SHP77 treated with DMSO at 0.1 percent for 48 hours (cell line): ENCODE data around the gene PPP3CA.
A peak's percentile ranks its signal among the peaks of the same experiment; 100 is the strongest.
"Not testable (repeated sequence)": the region's sequence is repeated elsewhere in the genome, so short reads cannot be mapped to it uniquely, and the experiment has no call there.

ENCODE experiments used
- DNase-seq: peaks from one replicate; lab custom pipeline; 2025; lab: John Stamatoyannopoulos, UW

The PPP3CA gene

DNA sequence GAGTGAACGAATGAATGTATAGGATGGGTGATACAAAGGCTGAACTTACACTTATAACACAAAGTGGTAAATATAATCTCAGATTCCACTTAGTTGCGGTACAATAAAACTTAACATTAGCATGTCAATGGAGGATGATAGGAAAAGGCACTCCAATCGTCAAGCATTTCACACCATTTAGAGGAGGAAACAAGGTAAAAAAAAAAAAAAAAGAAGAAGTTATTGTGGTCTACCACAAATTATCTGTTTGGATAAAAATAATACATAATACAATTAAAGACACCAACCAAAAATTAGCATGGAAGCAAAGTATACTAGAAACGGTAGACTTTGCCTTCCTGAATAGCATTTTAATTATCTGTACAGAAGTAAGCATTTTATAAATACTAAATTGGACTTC lies 205.5 kb downstream of the PPP3CA start:
- no peak for DNase-seq

DNA sequence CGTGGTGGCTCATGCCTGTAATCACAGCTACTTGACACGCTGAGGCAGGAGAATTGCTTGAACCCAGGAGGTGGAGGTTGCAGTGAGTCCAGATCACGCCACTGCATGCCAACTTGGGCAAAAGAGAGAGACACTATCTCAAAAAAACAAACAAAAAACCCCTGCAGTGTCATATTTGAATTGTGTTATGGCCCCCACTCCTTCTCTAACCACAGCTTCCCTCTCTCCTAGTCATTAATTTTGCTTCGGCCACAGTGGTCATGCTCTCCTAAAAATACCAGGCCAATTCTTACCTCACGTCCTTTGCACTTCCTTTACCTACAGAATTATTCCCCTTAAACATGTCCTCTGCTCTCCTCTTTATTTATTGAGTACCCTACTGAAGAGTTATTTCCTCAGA lies 206.1 kb downstream of the PPP3CA start:
- no peak for DNase-seq

DNA sequence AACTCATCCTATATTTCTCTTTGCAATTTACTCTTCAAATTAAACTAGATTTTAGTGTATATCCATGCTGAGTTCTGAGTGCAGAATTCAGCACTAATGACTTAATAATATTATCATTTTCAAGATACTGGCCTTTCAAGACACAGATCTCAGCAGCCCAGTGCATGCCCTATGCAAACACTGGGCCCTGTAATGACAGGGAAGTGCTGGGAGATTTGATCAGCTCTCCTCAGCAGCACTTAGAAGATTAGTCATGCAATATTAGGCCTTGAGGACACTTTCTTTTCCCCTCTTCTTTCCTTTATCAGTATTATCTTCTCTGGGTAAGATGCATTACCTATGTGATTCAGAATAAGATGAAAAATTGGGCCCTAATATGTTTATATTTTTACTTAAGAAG lies 207.1 kb downstream of the PPP3CA start:
- DNase-seq, result no peak

DNA sequence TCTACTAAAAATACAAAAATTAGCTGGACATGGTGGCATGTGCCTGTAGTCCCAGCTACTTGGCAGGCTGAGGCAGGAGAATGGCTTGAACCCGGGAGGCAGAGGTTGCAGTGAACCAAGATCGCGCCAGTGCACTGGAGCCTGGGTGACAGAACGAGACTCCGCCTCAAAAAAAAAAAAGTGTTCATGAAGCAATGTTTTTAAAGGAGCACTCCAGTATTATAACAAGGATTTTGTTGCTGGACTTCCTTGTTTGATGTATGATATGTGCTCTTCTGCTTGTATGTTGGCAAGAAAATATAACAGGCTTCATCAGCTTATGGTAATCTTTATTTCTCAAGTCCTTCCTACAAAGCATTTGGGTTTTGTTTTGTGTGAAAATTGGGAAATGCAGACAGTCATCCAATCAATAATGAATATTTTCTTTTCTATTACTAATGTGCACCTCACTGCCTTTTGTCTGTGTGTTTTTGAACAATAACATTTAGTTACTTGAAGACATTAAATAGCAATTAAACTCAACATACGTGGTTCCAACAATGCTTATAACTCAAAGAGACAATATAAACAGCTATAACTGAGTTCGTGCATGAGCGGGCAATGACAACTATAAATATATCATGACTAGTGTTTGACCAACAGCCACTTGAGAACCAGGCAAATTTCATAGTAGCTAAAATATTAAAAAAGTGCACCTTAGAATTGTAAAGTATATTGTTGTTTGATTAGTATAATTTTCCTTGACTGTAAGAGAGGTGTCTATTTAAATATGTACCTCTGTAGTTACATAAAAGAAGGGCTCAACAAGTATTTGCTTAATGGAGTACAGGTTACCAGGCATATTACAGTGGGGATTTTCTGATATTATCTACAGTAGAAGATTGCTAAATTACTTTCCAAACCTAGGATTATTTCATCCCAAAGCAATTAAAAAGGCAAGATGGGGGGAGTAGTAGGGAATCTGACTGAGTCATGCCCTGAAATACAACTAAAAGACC lies 210.7 kb downstream of the PPP3CA start:
- DNase-seq, result peak; percentile 38

DNA sequence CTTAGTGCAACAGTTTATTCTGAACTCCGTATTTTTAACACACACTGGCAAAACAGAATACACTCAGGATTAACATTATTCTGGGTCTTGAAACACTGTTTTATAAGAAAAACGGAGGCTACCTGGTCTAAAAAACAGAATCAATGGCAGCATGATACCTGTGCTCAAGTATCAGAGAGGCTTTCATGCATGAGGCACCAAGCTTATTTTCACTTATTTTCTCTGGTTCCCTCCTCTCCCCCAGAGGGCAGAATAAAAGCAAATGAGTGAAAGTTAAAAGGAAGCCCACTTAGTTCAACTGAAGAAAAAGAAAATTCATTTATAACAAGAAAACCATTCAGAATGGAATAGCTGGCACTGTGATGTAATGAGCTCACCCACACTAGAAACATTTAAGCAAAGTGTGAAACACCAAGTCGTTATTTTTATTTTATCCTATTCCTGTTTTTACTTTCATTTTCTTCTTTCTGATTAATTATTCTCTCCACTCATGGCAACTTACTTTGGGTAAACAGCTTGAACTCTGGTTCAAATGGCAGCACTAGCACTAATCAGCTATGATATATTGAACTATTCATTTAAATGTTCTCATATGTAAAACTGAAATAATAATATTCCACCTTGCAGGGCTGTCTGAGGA lies 211.8 kb downstream of the PPP3CA start:
- DNase-seq, result no peak

DNA sequence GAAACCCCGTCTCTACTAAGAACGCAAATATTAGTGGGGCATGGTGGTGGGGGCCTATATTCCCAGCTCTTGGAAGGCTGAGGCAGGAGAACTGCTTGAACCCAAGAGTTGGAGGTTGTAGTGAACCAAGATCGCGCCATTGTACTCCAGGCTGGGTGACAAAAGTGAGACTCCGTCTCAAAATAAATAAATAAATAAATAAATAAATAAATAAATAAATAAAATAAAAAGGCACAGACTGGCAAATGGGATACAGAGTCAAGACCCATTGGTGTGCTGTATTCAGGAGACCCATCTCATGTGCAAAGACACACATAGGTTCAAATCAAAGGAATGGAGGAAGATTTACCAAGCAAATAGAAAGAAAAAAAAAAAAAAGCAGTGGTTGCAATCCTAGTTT lies 216.3 kb downstream of the PPP3CA start:
- DNase-seq, result not testable (repeated sequence)

DNA sequence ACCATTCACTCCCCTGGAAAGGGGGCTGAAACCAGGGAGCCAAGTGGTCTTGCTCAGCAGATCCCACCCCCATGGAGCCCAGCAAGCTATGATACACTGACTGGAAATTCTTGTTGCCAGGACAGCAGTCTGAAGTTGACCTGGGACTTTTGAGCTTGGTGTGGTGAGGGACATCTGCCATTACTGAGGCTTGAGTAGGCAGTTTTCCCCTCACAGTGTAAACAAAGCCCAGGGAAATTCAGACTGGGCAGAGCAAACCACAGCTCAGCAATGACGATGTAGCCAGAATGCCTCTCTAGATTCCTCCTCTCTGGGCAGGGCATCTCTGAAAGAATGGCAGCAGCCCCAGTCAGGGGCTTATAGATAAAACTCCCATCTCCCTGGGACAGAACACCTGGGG lies 218.4 kb downstream of the PPP3CA start:
- not testable (repeated sequence) for DNase-seq

DNA sequence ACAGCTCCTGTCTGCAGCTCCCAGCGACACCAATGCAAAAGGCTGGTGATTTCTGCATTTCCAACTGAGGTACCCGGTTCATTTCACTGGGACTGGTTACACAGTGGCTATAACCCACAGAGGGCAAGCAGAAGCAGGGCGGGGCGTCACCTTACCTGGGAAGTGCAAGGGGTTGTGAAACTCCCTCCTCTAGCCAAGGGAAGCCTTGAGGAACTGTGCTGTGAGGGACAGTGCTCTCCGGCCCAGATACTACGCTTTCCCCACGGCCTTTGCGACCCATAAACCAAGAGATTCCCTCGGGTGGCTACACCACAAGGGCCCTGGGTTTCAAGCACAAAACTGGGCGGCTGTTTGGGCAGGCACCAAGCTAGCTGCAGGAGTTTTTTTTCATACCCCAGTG lies 218.9 kb downstream of the PPP3CA start:
- DNase-seq, result no peak

DNA sequence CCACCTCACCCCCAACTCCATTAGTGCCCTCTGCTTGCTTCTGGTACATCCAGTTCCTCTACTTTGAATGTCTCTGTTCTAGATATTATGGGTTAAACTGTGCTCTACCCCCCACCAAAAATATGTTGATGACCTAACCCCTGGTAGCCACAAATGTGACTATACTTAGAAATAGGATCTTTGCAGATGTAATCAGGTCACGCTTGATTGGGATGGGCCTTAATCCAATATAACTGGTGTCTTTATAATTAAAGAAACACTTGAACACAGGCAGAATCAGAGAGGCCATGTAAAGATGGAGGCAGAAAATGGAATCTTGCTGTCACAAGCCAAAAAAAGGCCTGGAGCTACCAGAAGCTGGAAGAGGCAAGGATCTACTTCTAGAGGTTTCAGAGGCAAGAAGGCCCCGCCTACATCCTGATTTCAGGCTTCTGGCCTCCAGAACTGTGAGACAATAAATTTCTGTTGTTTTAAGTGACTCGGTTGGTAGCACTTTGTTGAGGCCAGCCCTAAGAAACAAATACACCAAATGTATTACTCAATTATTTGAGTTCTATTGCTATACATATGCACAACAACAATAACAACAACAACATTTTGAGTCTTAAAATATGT lies 220.0 kb downstream of the PPP3CA start:
- no peak for DNase-seq

DNA sequence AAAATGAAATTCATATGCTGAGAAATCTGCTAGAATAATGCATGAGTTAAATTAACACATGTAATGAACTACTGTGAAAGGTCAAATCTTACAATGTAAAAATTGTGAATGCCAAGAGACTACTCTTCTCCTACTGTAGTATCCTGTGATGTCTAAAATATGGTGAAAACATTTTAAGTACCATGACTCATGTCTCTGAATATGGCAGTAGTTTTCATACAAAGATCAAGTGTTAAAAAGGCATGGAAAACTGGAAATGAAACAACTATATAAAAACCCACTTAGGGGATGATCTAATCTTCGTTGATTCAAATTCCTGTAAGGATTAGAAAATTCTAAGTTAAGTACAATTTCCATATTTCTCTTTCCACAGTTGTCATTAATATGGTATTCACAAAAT lies 221.3 kb downstream of the PPP3CA start:
- no peak for DNase-seq

DNA sequence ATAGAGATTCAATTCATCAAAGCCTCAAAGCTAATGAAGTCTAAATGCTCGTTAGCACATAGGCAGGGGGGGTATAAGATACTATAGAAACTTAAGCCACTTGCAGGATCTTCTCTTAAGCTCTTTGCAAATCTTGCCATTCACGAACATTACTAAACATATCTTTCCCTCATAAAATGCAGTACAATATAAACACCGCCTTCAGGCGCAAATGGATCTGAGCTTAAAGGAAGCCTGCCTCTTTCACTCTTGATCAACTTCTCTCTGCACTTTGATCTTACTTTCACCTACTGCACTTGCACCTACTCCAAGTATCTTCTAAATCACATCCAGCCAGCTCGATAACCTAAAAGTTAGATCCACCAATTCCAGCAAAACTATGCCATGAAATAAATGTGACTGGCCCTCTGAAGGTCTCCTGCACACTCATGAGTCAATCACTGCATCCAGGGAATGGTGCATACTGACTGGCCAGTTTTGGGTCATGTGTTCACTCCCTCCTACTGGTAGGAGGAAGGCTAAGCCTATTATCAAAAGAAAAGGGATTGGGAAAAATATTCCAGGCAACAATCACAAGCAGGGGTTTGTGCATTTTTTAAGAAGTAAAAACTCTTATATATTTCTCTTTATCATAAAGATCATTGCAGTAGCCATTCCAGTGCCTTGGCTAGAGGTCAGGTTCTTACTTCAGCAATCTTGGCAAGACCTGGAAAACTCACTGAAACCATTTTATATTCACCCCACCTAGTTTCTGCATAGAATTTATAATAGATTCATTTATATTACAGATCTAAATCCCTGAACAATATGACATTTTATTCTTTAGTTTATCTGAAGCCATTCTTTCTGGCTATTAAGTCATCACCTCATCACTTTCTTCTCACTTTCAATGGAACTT lies 222.0 kb downstream of the PPP3CA start:
- no peak for DNase-seq

DNA sequence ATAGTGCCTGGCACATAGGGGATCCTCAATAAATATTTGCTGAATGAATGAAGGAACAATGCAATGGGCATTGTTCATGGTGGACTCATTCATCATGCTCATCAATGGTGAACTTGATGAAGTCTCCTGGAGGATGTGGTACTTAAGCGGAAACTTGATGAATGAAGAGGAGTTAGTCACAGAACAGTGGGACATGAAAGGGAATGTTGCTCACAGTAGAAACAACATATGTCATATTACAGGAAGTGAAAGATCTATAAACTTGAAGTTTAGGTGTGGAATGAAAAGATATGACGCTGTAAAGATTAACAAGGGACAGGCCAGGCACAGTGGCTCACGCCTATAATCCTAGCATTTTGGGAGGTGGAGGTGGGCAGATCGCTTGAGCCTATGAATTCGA lies 224.1 kb downstream of the PPP3CA start:
- DNase-seq, result no peak

DNA sequence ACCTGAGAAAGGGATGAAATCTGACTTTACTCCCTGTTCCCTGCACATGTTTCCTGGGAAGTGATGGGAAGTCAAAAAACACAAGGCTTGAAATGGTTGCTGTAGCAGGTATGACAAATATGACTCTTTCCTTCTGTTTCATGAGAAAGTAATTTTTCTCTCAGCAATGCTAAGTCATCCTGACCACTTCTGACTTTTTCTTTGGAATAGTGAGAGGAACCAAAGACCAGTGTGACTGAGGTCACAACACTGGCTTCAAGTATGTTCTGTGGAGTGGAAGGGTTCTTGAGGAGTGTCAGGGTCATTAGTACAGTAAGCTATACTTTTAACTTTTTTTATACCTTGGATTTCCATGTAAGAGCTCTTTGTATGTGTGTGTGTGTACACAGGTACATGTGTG lies 225.3 kb downstream of the PPP3CA start:
- DNase-seq, result no peak

DNA sequence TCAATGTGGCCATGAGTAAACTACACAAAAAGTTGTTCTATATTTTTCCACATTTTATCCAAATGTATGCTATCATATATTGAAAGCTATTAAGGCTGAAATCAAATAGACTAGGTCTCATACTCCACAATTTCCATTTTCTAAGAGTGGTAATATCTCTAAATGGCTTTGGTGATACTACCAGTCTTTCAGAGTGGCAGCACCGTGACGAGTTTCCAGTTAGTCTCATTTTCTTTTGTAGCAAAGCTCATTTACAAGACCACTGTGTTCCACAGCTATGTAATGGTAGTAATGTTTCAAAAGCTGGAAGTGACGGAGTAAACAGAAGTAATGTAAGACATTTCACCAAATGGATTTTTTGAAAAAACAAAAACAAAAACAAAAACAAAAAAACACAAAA lies 228.2 kb downstream of the PPP3CA start:
- DNase-seq, result no peak

DNA sequence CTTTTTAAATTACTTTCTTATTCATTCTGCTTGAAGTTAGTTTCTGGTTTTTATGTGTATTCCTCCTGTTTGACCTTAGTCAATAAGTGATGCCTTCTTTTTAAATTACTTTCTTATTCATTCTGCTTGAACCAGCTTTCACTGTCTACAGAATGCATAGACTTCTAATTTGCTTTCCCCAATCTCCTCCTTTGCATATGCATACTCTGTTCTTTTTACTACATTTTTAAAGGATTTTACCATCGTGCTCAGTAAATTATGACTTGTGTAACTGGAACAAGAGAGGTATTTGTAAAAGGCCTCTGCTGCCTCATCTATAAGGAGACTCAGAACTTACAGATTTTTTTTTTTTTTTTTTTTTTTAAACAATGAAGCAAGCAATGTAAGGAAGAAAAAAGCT lies 228.7 kb downstream of the PPP3CA start:
- DNase-seq, result no peak

DNA sequence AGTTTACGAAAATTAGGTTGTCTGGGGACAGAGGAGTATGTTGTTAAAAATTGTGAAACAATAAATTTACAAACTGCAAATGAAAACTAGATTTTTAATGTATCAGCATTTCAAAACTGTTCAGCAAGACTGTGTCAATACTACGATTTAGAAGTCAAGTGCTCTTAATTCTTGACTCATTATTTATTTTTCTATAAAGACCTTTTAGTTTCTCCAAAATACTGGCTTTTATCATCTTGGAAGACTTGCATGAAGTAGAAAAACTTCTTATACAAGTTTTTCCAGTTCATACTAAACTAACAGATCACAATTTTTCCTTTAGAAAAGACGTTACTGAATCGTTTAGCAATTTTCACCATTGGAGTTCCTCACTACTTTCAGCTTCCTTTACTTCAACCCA lies 231.4 kb downstream of the PPP3CA start:
- DNase-seq, result no peak

DNA sequence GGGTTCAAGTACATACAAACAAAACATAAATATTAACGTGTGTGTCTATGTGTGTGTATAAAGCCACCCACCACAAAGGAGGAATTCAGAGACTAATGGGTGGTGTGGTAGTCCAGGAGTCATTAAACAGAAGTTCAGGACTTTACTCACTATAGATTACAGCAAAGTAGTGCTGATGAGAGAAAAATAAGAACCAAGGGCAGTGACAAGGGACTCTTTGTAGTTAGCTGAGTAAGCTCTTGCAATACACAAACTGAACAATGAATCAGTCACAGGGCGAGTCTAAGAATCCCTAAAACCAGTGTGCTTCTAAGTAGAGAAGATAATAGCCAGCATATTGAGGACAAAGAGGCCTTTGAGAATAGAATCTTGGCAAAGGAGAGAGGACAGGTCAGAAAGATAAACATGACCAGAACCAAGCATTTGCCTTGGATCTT lies 232.4 kb downstream of the PPP3CA start:
- no peak for DNase-seq

DNA sequence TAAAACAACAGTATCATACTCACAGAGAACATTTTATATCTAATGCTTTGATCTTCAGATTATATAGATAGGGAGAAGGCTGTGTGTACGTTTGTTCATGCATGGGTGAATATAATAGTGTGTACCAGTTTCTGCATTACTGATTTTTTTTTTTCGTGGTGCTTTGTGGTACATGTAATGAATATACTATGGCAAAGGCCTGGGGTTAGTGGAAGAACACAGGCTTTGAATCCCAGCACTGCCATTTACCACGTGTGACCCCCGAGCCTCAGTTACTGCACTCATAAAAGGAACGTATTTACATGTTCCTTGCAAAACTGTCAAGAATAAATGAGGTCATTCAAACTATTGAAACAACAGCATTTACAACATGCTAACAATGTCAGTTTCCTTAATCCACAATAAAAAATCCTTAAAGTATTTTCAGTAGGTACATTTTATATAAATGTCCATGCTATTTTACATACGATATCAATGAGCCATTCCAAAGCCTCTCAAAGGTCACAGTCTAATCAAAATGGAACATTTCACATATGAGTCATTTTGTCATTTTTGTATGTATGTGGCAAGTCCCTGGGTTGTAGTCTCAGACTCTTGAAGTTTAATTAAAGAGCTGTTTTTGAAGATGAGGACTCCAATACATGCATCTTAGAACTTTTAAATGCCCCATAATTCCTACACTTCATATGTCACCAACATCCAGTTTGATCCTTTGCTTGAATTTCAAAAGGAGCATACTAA lies 242.8 kb downstream of the PPP3CA start:
- no peak for DNase-seq

DNA sequence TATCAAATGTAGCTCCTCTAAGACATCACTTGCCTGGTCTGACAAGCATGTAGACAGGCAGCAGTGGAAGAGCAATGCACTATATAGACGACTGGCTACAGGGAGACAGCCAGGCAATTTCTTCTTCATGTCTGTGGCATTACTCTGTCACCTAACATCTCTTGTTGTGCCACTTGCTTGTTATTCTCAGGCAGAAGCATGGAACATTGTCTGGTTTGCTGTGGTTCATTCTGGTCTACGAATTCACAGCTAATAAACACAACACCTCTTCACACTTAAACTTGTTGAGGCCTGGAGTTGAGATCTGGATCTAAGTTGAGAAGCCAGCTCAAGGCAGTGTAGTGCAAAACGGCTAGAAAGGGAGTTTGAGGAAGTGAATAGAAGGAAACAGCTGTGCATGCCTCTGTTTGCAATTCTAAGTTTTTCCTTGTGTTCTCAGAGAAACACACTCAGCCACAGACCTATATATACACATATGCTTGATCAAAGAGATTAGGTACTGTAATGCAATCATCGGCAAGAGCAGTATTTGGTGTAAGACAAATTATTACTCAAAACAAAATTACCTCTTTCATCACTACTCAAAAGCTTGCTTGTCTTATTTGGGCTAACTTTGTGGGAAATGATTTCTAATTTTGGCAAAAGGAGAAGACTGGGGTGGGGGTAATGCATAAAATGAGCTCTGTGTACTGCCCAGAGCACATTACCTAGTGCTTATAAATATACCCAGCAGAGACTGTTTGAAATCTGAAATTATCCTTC lies 243.8 kb downstream of the PPP3CA start:
- DNase-seq, result no peak

DNA sequence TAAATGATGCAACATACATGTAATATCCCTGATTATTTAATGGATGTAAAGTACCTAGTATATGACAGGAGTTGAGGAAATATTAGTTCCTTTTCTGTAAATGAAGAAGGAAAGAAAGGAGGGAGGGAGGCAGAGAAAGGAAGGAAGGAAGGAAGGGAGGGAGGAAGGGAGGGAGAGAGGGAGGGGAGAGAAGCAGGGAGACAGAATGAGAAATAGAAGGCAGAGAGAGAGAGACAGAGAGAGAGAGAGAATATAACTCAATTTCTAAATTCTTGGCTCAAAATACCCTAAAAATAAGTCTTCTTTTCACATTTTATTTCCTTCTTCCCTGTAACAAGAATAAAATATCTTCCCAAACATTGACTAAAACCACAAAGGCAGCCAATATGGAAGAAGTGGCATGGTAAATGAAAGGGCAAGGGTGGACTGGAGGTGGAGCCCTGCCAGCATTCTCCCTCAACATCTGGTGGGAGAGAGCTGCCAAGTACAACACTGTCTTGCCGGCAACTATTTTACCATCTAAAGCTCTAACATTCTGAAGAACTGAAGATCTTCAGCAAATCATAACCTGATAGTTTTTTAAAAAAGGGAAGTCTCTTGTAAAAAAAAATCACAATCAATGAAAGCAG lies 245.1 kb downstream of the PPP3CA start:
- no peak for DNase-seq
